Upper lobe of right lung (tissue), 1 donor: ENCODE data around the gene COL6A2. TPM values are rescaled to one million over a fixed set of nuclear protein-coding genes. Genes with fewer than 3 reads are reported as not detected.
A peak's percentile ranks its signal among the peaks of the same experiment; 100 is the strongest.

ENCODE experiments used
- ATAC-seq: fragments of 200-7000 bp; cut with Tn5 transposase; one replicate; pipeline ENCODE4 v1.9.1; 2020; ENCODE audit warnings: mild to moderate bottlenecking, moderate library complexity
- DNase-seq: peaks from one replicate; pipeline ENCODE4 v3.0.0-alpha.2; 2020
- H3K27ac ChIP-seq: fragments of 200-600 bp; one replicate; pipeline ENCODE4 v1.8.0; 2022
- H3K27me3 ChIP-seq: fragments of 200-600 bp; one replicate; pipeline ENCODE4 v1.8.0; 2022; ENCODE audit warnings: mild to moderate bottlenecking
- H3K36me3 ChIP-seq: fragments of 200-600 bp; one replicate; pipeline ENCODE4 v1.8.0; 2022
- H3K4me1 ChIP-seq: fragments of 200-600 bp; one replicate; pipeline ENCODE4 v1.8.0; 2022
- H3K4me3 ChIP-seq: fragments of 200-600 bp; one replicate; pipeline ENCODE4 v1.8.0; 2022; ENCODE audit warnings: mild to moderate bottlenecking
- H3K9me3 ChIP-seq: fragments of 200-600 bp; one replicate; pipeline ENCODE4 v1.8.0; 2022
- CTCF ChIP-seq: fragments of 200-600 bp; IDR thresholded peaks from one replicate; pipeline ENCODE4 v1.8.0; 2022; ENCODE audit warnings: antibody characterized with exemption
- intact Hi-C: fragments of 100-400 bp; cut with DNase I; formaldehyde crosslinking; loops from one replicate; pipeline ENCODE4 v1.11.0; 2022
- total RNA-seq: library from RNA; stranded (reverse); fragmentation: NEBNext Ultra II Directional; extraction: Animal tissue kit (Norgen Biotek cat#: 25700); gene quantifications from one replicate; pipeline ENCODE4 v1.2.1, GENCODE V29; 2021
- donor health status: DM: no; HTN: yes; CAD: no; lungs with severe emphysema.

COL6A2 gene
- total RNA-seq, 1 donor from 2014 or later, result 269 TPM

- no peaks in the 10 kb centered on the region for H3K9me3 ChIP-seq
- intact Hi-C loops, result loop anchor here (10.0 kb wide), 1 partner anchor 117 kb away; no protein-coding TSS in a partner anchor
- DNase-seq, result peak; percentile 23
Observed at GRCh38 chr21:46091631-46092025, 6.3 kb upstream of the COL6A2 start.

GRCh38 chr21:46092026-46092764 lies 5.7 kb upstream of the COL6A2 start:
- H3K4me3 ChIP-seq, result peak overlapping the region; percentile 10
- ATAC-seq (peak; percentile 58), DNase-seq (peak; percentile 56)
- peaks cover 5% of the 10 kb centered on the region for H3K4me1 ChIP-seq
- peaks cover 2% of the 10 kb centered on the region for H3K27me3 ChIP-seq
- no peaks in the 10 kb centered on the region for H3K36me3 ChIP-seq
- TF ChIP-seq CTCF, result no peak
- intact Hi-C loops, result loop anchor here (10.0 kb wide), 1 partner anchor 117 kb away; no protein-coding TSS in a partner anchor
- H3K9me3 ChIP-seq, result no peaks in the 10 kb centered on the region
- H3K27ac ChIP-seq, result peak overlapping the region; percentile 82

More at GRCh38 chr21:46091631-46092025, 6.3 kb upstream of the COL6A2 start:
- Histone ChIP-seq H3K27ac (peak overlapping the region; percentile 82), H3K27me3 (no peaks in the 10 kb centered on the region), H3K4me3 (no peak overlapping the region), H3K4me1 (peaks cover 5% of the 10 kb centered on the region), H3K36me3 (no peaks in the 10 kb centered on the region)
- no peak for TF ChIP-seq CTCF
- no peak for ATAC-seq

GRCh38 chr21:46092811-46093667 lies 4.9 kb upstream of the COL6A2 start:
- Histone ChIP-seq H3K9me3 (no peaks in the 10 kb centered on the region), H3K27me3 (peaks cover 10% of the 10 kb centered on the region), H3K36me3 (no peaks in the 10 kb centered on the region), H3K4me1 (peaks cover 5% of the 10 kb centered on the region), H3K4me3 (no peak overlapping the region), H3K27ac (peak overlapping the region; percentile 82)
- no peak for ATAC-seq
- intact Hi-C loops, result loop anchor here (10.0 kb wide), 1 partner anchor 118 kb away; no protein-coding TSS in a partner anchor
- TF ChIP-seq CTCF, result no peak
- DNase-seq, result peak; percentile 59

- H3K27me3 ChIP-seq, result peaks cover 18% of the 10 kb centered on the region
- no peak overlapping the region for H3K27ac ChIP-seq
- H3K36me3 ChIP-seq, result no peaks in the 10 kb centered on the region
- no peaks in the 10 kb centered on the region for H3K9me3 ChIP-seq
- TF ChIP-seq CTCF, result no peak
- DNase-seq (peak; percentile 44), ATAC-seq (no peak)
- H3K4me3 ChIP-seq, result no peak overlapping the region
- peaks cover 5% of the 10 kb centered on the region for H3K4me1 ChIP-seq
- intact Hi-C loops, result loop anchor here (10.0 kb wide), 1 partner anchor 119 kb away; no protein-coding TSS in a partner anchor
Observed at GRCh38 chr21:46093668-46094400, 4.1 kb upstream of the COL6A2 start.

- Histone ChIP-seq H3K36me3 (no peaks in the 10 kb centered on the region), H3K9me3 (no peaks in the 10 kb centered on the region), H3K27me3 (peaks cover 22% of the 10 kb centered on the region), H3K4me3 (no peak overlapping the region), H3K27ac (no peak overlapping the region), H3K4me1 (peaks cover 5% of the 10 kb centered on the region)
- DNase-seq (peak; percentile 6), ATAC-seq (no peak)
- no peak for TF ChIP-seq CTCF
- intact Hi-C loops, result loop anchor here (10.0 kb wide), 1 partner anchor 120 kb away; no protein-coding TSS in a partner anchor
Observed at GRCh38 chr21:46094401-46095082, 3.4 kb upstream of the COL6A2 start.
